ENCODE measurements around the gene CHRDL1.

DNA sequence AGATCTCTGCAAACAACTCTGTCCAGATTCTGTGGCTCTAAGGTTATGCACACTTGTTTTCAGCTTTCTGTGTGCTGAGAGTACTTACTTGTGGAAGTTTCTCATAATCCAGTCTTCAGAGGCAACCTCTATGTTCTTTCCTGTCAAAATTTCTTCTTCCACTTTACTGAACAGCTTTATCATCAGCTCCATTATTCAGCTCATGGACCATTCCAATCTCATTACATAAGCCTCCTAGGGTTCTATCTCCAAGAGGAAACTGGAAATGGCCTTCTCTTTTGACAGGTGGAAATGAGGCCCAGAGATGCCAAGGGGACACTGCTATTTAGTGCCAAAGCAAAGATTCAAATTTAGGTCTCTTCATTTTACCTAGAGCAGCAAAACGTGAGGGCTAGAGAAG lies 61.3 kb downstream of the CHRDL1 start:
- TF ChIP-seq, protein P1, sequence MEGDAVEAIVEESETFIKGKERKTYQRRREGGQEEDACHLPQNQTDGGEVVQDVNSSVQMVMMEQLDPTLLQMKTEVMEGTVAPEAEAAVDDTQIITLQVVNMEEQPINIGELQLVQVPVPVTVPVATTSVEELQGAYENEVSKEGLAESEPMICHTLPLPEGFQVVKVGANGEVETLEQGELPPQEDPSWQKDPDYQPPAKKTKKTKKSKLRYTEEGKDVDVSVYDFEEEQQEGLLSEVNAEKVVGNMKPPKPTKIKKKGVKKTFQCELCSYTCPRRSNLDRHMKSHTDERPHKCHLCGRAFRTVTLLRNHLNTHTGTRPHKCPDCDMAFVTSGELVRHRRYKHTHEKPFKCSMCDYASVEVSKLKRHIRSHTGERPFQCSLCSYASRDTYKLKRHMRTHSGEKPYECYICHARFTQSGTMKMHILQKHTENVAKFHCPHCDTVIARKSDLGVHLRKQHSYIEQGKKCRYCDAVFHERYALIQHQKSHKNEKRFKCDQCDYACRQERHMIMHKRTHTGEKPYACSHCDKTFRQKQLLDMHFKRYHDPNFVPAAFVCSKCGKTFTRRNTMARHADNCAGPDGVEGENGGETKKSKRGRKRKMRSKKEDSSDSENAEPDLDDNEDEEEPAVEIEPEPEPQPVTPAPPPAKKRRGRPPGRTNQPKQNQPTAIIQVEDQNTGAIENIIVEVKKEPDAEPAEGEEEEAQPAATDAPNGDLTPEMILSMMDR (IDR thresholded peaks at IDR 0.05), result no peak
- TF ChIP-seq EP300 (IDR thresholded peaks at IDR 0.05) (no peak), POLR2A (IDR thresholded peaks at IDR 0.05) (no peak)
